HEK293T (cell line): ENCODE measurements around the gene SBNO2.

ENCODE experiments used
- CTCF ChIA-PET: fragments of 350-600 bp; formaldehyde crosslinking; extraction: SDS; loops from one replicate; lab custom pipeline; 2021; ENCODE audit warnings: antibody characterized with exemption, inconsistent platforms; lab: Yijun Ruan, JAX
- POLR2A ChIA-PET: fragments of 350-600 bp; formaldehyde crosslinking; extraction: SDS; loops from one replicate; lab custom pipeline; 2020; ENCODE audit warnings: antibody characterized with exemption, inconsistent platforms; lab: Yijun Ruan, JAX
- DNase-seq: peaks from one replicate; pipeline ENCODE4 v3.0.0; 2012; ENCODE audit warnings: mixed read lengths; ENCODE audit errors: extremely low spot score
- ARNT ChIP-seq: fragments of 450-650 bp; IDR thresholded peaks from 2 replicates; pipeline ENCODE4 v1.6.1; 2017; ENCODE audit warnings: mild to moderate bottlenecking
- BHLHE40 ChIP-seq: fragments of 450-650 bp; IDR thresholded peaks from 2 replicates; pipeline ENCODE4 v1.6.1; 2016; ENCODE audit warnings: mild to moderate bottlenecking, moderate library complexity, borderline replicate concordance
- CTBP1 ChIP-seq: fragments of 450-650 bp; IDR thresholded peaks from 2 replicates; pipeline ENCODE4 v1.6.1; 2016; ENCODE audit warnings: borderline replicate concordance
- ELF4 ChIP-seq: fragments of 450-650 bp; IDR thresholded peaks from 2 replicates; pipeline ENCODE4 v1.6.1; 2017; ENCODE audit warnings: antibody characterized with exemption
- FOXA1 ChIP-seq: fragments of 450-650 bp; IDR thresholded peaks from 2 replicates; pipeline ENCODE4 v1.6.1; 2016; ENCODE audit warnings: mild to moderate bottlenecking
- FOXK2 ChIP-seq: fragments of 450-650 bp; IDR thresholded peaks from 2 replicates; pipeline ENCODE4 v1.6.1; 2016; ENCODE audit warnings: mild to moderate bottlenecking
- FOXM1 ChIP-seq: fragments of 450-650 bp; IDR thresholded peaks from 2 replicates; pipeline ENCODE4 v1.6.1; 2017; ENCODE audit warnings: mild to moderate bottlenecking, borderline replicate concordance
- HDGF ChIP-seq: fragments of 450-650 bp; IDR thresholded peaks from 2 replicates; pipeline ENCODE4 v1.6.1; 2017; ENCODE audit warnings: antibody characterized with exemption, borderline replicate concordance
- L3MBTL2 ChIP-seq: fragments of 450-650 bp; conservative IDR thresholded peaks from 2 replicates; pipeline ENCODE4 v1.6.1; 2016; ENCODE audit warnings: mild to moderate bottlenecking
- LEF1 ChIP-seq: fragments of 450-650 bp; IDR thresholded peaks from 2 replicates; pipeline ENCODE4 v1.6.1; 2017; ENCODE audit warnings: mild to moderate bottlenecking, borderline replicate concordance
- NFRKB ChIP-seq: fragments of 450-650 bp; IDR thresholded peaks from 2 replicates; pipeline ENCODE4 v1.6.1; 2016; ENCODE audit warnings: mild to moderate bottlenecking, moderate library complexity
- PKNOX1 ChIP-seq: fragments of 450-650 bp; IDR thresholded peaks from 2 replicates; pipeline ENCODE4 v1.6.1; 2016
- SP1 ChIP-seq: fragments of 450-650 bp; IDR thresholded peaks from 2 replicates; pipeline ENCODE4 v1.6.1; 2017
- SUZ12 ChIP-seq: fragments of 450-650 bp; IDR thresholded peaks from 2 replicates; pipeline ENCODE4 v1.6.1; 2016; ENCODE audit warnings: mild to moderate bottlenecking
- TARDBP ChIP-seq: fragments of 450-650 bp; IDR thresholded peaks from 2 replicates; pipeline ENCODE4 v1.6.1; 2016
- ZNF384 ChIP-seq: fragments of 450-650 bp; IDR thresholded peaks from 2 replicates; pipeline ENCODE4 v1.6.1; 2016

Gene SBNO2

DNA sequence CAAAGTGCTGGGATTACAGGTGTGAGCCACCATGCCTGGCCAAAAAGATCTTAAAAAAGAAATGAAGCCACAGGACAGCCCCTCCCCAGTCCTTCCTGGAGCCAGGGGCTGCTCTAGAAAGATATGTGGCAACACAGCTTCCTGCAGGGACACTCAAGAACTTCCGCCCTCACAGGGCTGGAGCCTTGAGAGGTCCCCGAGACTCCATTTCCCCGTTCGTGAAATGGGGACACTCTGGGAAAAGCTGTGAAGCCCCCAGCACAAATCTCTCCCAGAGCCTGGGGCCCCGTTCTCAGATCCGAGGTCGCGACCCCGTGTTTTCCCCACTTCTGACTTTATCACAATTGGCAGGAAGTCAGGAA is 72.8 kb downstream of the SBNO2 start:
- DNase-seq = no peak
- ChIA-PET POLR2A (interaction anchor here (2.0 kb wide), 1 partner anchor 168 kb away, joined by 9 read pairs; the partner anchor contains the start of gene CIRBP), CTCF (no interaction called here)
- TF ChIP-seq HDGF (no peak), ARNT (no peak), NFRKB (no peak), FOXK2 (no peak), ZNF384 (no peak), SP1 (no peak)

DNA sequence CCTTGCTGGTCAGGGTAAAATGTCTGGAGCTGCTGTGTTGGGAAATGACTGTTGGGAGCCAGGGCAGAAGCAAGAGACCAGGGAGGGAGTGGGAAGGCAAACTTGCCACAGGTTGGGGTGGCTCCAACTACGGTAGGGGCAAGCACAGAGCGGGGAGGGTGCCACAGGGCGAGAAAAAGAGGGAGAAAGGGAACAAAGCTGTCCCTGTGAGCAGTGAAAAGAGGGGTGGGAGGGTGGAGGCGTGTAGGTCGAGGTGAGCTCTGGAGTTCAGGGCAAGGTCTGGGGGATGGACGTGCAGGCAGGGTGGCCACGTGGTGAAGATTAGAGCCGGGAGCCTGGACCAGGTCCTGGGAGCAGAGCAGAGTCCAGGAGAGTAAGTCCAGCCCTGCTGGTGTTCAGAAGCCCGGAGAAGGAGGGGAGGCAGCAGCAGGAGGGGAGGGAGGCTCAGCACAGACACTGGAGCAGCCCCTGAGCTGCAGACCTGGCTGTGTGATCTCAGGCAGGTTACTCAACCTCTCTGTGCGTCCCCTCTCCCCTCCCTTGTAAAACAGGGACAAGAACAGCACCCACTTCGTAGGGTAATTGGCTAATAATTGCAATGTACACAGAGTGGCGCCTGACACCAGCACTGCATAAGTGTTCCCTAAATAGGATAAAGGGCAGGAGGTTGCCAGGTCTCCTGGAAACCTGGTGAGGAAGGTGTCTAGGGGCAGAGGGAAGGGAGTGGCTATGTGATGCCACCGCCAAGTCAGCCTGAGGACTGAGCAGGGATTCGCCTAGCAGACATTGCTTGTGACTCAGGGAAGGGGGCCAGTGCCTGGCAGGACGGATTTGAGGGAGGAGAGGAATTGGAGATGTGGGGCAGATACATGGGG is 75.7 kb downstream of the SBNO2 start:
- POLR2A ChIA-PET = interaction anchor here (1.1 to 1.4 kb wide), 2 partner anchors 72 to 171 kb away, joined by 3 to 7 read pairs; partner anchors contain the start of genes CIRBP and CNN2
- TF ChIP-seq SUZ12 (no peak), FOXA1 (no peak), BHLHE40 (no peak), SP1 (no peak), CTBP1 (no peak), FOXK2 (no peak), ELF4 (no peak), LEF1 (no peak), ARNT (no peak)
- CTCF ChIA-PET = no interaction called here
- DNase-seq = no peak

GRCh38 chr19:1097810-1098176 is 76.3 kb downstream of the SBNO2 start:
- ChIA-PET CTCF (no interaction called here), POLR2A (interaction anchor here (1.1 to 1.4 kb wide), 2 partner anchors 71 to 171 kb away, joined by 3 to 7 read pairs; partner anchors contain the start of genes CIRBP and CNN2)
- DNase-seq = no peak
- no peak for TF ChIP-seq SUZ12
- no peak for TF ChIP-seq LEF1
- TF ChIP-seq ELF4 = no peak
- no peak for TF ChIP-seq FOXK2
- TF ChIP-seq NFRKB = no peak
- no peak for TF ChIP-seq BHLHE40
- no peak for TF ChIP-seq SP1
- no peak for TF ChIP-seq HDGF
- no peak for TF ChIP-seq ZNF384
- no peak for TF ChIP-seq CTBP1
- TF ChIP-seq FOXA1 = no peak
- no peak for TF ChIP-seq L3MBTL2
- no peak for TF ChIP-seq TARDBP
- no peak for TF ChIP-seq PKNOX1
- no peak for TF ChIP-seq FOXM1
- no peak for TF ChIP-seq ARNT

DNA sequence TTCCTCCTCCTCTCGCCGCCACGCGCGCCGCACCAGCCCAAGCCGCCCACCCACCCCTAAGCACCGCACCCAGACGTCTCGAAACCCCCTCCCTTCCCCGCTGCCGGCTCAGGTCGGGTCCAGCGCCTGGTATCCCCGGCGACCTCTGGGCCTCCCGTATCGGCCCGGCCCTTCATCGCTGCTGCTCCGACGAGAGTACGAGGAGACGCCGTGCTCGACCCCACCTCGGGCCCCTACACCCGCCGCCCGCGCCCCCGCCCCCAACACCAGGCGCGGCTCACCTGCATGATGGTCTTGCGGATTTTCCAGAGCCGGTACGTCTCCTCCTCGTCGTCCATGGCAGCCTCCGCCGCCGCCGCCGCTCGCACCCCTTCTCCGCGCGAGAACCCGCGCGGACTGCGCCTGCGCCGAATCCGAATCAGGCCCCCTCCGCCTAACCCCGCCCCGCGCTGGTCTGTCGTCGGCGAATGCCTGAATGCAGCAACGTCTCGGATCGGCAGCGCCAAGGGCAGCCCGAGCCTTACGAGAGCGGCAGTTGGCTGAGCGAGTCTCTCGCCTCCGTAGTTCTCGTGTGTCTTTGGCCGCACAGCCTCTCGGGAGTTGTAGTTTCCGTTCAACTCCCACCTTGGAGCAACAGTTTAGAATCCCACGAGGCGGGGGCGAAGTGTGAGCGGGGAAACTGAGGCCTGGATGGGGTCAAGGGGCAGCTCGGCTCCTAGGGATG is 78.9 kb downstream of the SBNO2 start, which contains the start of gene POLR2E:
Gene POLR2E (minus strand): TSS at position 398 of the 724 bp plus-strand sequence. CDS start 60 bp downstream, at position 338.
- CTCF ChIA-PET = interaction anchor here (0.6 kb wide), 1 partner anchor 100 kb away, joined by 3 read pairs; no protein-coding TSS in a partner anchor
- peak; percentile 94 for DNase-seq
- POLR2A ChIA-PET = interaction anchor here (1.1 to 1.7 kb wide), 3 partner anchors 10 to 174 kb away, joined by 4 to 11 read pairs (median 6); partner anchors contain the start of gene RNU6-2
- TF ChIP-seq NFRKB (no peak), SP1 (no peak), ELF4 (0 out of 2 replicates have a peak, but pooled peaks have one; percentile 6), L3MBTL2 (peak; percentile 17; the same call in 1 of the 2 replicates), SUZ12 (no peak), PKNOX1 (peak; percentile 74), FOXA1 (no peak), TARDBP (no peak), ARNT (no peak), LEF1 (no peak), FOXK2 (no peak), FOXM1 (no peak), CTBP1 (no peak), BHLHE40 (no peak), HDGF (no peak), ZNF384 (no peak)

- no peak for TF ChIP-seq SP1
- no peak for DNase-seq
- CTCF ChIA-PET = interaction anchor here (0.6 kb wide), 1 partner anchor 100 kb away, joined by 3 read pairs; no protein-coding TSS in a partner anchor
- POLR2A ChIA-PET = interaction anchor here (1.1 to 1.7 kb wide), 3 partner anchors 9 to 174 kb away, joined by 4 to 11 read pairs (median 6); partner anchors contain the start of gene RNU6-2
Measured at GRCh38 chr19:1094655-1094977, 79.5 kb downstream of the SBNO2 start.

DNA sequence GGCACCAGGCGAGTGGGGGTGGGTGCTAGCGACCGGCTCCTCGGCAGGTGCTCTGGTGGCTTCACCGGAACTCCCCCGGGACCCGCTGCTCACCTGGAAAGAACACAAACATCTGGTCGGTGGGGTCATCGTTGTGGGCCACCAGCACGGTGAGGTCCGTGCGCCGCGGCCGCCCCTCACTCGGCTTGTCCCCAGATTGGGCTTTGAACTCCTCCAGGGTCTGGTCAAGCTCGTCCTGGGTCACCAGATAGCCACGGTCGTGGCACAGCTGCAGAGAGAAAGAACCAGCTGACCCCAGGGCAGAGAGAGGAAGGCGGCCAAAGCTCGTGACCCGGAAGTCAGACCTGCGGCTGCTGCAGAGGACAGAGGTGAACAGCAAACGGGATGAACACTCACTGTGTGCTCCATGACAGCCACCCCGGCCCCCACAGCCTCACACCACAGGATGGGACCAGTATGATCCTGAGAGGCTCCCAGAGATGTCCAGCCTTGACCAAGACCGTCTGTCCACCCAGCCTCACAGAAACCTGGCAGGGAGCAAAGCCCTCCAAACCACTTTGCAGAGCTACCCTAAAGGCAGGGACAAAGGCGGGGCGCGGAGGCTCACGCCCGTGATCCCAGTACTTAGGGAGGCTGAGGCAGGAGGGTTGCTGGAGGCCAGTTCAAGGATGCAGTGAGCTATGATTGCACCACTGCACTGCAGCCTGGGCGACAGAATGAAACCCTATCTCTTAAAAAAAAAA is 80.1 kb downstream of the SBNO2 start:
- POLR2A ChIA-PET = interaction anchor here (1.1 to 1.7 kb wide), 3 partner anchors 9 to 175 kb away, joined by 4 to 11 read pairs (median 6); partner anchors contain the start of gene RNU6-2
- TF ChIP-seq NFRKB (no peak), TARDBP (no peak), ZNF384 (no peak), HDGF (no peak), SUZ12 (no peak), BHLHE40 (no peak), FOXM1 (no peak), PKNOX1 (no peak), L3MBTL2 (no peak), ELF4 (no peak), SP1 (no peak), ARNT (no peak), CTBP1 (no peak), FOXA1 (no peak)
- CTCF ChIA-PET = interaction anchor here (0.6 kb wide), 1 partner anchor 101 kb away, joined by 3 read pairs; no protein-coding TSS in a partner anchor
- DNase-seq = no peak
